NOMO-1 treated with dmso at 0.1 percent for 144 hours (cell line): Measurements from ENCODE around the gene RBSN.

Experiments
- DNase-seq: peaks from one replicate; lab custom pipeline; 2025; ENCODE audit not compliant: unreplicated experiment; lab: John Stamatoyannopoulos, UW

The RBSN gene

GRCh38 chr3:15099364-15100098, 583 bp upstream of the RBSN start:
- DNase-seq = no peak

- peak; percentile 29 for DNase-seq
Observed at GRCh38 chr3:15097891-15098290, 1.1 kb downstream of the RBSN start.

DNA sequence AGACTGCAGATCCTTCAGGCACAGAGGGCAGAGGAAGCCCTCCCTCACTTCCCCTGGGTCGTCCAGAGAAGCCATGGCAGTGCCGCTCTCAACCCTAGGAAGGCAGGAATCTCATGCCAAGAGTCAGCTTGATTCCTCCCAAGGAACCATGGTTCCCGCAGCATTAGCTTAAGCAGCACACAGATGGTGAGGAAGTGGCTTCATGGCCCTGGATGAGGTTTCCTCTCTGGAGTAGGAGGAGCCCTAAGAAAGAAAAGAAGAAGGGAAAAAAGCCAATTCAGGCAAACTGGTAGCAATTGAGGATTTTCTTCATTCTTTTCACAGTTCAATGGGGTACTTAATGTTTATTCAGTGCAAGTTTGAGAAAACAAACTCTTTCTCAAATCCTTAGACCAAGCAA, 2.9 kb downstream of the RBSN start:
- DNase-seq = no peak

GRCh38 chr3:15094187-15094875, 4.6 kb downstream of the RBSN start:
- DNase-seq = no peak

DNA sequence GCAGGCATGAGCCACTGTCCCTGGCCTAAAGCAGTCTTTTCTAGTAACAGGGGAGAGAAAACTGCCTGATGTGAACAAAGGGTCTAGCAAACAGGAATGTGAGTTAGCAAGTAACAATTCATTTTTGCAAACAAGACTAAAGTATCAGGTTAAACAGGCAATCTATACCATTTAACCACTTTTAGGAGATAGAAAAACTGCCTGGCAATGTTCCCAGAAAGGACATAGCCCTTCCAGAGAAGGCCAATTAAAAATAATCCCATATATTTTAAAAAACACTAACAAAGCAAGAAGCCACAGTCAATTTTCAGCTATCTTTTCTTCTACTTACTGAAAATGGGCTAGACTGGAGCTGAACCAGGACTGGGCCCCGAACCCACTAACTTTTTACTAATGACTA, 6.3 kb downstream of the RBSN start:
- no peak for DNase-seq

DNA sequence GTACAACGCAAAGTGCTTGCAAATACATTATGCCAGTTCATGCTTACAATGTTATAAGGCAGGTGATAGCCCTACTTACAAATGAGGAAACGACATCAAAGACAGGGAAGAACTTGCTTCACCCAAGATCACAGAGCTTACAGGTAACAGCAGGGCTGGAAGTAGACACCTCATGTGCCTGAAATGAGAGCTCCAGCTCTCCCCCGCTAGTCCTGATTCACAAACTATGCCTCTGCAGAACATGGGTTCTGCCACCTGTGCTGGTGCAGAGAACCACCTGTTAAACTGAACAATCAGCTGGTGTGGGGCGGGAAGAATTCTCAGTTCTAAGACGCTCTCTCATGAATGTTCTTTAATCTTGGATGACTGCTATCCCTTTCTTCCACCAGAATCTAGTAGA, 7.4 kb downstream of the RBSN start:
- no peak for DNase-seq

GRCh38 chr3:15089201-15089600, 9.7 kb downstream of the RBSN start:
- no peak for DNase-seq

GRCh38 chr3:15086699-15087098, 12.2 kb downstream of the RBSN start:
- DNase-seq = no peak

DNA sequence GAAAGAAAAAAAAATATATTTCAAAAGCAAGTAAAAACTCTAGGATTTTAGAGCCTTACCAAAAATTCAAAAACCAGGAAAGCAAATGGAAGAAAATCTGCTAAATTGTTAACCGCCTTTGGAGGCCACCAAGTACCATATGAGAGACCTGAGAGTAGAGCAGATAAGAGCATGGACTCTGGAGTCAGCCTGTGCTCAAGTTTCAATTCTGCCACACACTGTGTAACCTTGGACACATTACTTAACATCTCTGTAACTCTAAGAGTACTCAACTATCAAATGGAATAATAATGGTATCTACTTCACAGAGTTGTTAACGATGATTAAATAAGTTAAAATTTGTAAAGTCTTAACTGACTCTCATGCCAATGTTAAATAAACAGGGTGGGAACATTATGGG, 12.7 kb downstream of the RBSN start:
- DNase-seq = no peak

- DNase-seq = no peak
Observed at GRCh38 chr3:15083252-15083651, 15.7 kb downstream of the RBSN start.

- DNase-seq = peak; percentile 34
Observed at GRCh38 chr3:15081960-15082664, 16.8 kb downstream of the RBSN start.

GRCh38 chr3:15079091-15079490, 19.9 kb downstream of the RBSN start:
- no peak for DNase-seq

GRCh38 chr3:15074500-15074899, 24.4 kb downstream of the RBSN start:
- DNase-seq = no peak

GRCh38 chr3:15071699-15072098, 27.2 kb downstream of the RBSN start:
- DNase-seq = peak; percentile 21

DNA sequence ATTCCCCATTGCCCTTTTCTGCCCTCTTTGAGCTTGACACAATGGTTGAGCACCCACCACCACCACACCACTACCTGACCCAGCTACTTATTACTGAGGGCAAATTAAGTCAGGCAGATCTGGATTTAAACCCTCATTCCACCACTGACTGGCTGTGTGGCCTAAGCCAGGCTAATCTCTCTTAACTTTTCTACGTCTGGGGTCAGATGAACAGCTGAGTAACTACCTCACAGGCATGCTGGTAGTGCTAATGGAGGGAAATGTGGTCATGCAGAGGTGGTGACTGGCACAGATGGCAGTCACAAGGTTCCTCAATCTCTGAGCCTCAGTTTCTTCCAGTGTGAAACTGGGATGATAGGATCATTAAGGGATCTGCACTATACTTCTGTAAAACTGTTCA, 29.5 kb downstream of the RBSN start:
- no peak for DNase-seq

DNA sequence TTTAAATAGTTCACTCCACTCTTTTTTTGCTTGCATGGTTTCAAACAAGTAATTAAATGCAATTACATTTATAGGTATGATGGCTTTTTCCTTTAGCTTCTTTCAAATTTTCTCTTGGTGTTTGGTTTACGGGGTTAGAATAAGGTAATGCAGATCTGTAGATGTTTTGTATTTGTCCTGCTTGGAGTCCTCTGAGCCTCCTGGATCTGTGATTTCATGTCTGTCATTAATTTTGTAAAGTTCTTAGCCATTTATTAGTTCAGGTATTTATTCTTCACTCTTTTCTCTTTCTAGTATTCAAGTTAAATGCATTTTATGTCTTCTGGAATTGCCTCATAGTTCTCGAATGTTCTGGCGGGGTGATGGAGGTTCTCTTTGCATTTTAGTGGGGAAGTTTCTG, 32.5 kb downstream of the RBSN start:
- no peak for DNase-seq

GRCh38 chr3:15065550-15066007, 33.4 kb downstream of the RBSN start:
- no peak for DNase-seq

DNA sequence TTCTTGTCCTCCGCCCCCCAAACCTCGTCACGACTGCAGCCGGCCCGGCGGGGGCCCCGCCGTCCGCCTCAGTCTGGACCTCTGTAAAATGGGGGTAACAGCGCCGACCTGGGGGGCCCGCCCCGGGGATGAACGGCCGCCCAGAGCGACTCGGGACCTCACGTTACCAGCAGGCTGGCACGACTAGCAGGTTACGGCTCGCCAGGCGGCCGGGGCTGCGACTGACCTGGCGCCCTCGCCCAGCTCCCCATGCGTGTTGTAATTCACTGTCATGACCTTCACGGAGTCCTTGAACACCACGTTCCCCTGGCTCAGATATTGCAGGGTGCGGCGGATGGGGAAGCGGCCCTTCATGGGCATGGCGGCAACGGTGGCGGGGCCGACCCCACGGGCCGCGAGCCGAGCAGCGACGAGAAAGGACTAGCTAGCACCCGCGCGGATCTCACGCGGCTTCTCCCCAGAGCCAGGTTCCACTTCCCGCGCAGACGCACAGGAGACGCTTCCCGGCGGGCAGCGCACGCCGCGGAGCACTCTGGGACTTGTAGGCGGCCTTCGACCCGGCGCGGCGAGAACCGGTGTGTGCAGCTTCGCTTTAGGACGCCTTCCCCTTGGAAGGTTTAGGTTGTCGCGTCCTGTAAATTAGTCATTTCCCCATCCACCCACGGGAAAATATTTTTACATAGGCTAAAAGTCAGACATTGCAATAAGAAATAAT, 34.0 kb downstream of the RBSN start, which contains the start of gene MRPS25:
Gene MRPS25, minus strand, starts transcription at position 481 of the 715 bp plus-strand sequence. Its CDS starts 121 bp downstream, at position 360.
- DNase-seq = peak; percentile 81

DNA sequence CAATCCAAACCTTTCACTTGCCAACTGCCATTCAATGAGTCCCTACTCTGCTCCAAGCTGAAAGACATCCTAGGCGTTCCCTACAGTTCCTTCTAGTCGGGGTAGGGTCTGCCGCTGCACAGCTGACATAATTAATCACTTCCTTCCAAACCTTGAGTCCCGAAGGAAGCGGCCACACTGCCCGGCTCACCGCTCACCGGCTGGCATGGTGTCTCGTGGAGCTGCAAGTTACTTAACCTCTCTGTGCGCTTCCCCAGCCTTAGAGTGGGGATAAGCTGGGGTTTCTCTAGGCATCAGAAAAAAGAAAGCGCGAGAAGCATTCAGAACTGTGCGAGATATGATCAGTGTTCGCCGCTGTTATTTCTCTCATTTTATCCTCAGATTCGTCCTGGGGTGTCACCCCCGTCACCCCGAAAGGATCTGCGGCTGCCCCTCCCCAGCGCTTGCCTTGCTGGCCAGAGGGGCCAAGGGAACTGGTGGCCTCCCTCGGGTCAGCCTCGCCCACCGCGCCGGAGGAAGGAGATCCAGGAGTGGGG, 34.6 kb downstream of the RBSN start:
- peak; percentile 35 for DNase-seq

DNA sequence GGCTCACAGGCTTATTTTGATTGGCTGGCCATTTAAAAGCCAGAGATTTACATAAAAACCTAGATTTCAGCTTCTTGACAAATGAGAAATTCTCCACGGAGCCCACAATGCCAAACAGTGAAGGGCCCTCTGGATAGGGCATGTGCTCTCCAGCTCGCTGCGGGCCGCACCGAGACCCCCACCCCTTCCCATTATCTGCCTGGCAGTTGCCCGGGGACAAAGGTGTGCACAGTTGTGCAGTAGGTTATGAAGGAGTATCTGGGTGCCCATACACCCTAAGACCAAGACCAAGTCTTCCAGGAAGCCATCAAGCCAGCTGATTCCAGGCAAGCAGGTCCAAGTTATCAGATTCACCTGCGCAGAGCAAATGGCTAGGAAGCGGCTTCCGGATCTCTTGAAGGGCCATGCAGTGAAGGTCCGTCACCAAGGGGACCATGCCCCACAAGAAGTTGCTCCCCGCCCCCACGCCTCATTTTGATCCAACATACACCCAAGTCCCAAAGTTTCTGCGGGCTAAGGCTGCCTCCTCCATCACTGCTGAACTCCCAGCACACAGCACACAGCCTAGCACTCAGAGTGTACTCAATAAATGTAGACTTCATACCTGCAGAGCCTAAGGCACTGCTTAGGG, 35.2 kb downstream of the RBSN start:
- DNase-seq = no peak
